Tibial nerve (tissue), 4 donors: Measurements from ENCODE around the gene ZCCHC14. TPM values are rescaled to one million over a fixed set of nuclear protein-coding genes. Genes with fewer than 3 reads are reported as not detected.

Source experiments
- DNase-seq, 2 donors: peaks; one replicate each; pipeline ENCODE4 v3.0.0-alpha.2; 2019; ENCODE audit warnings: low spot score in 2 of 2
- H3K27ac ChIP-seq, 4 donors: fragments of 200-600 bp; sonication (generic) in 3 of 4; one replicate each; pipeline ENCODE4 v1.5.1; 2017 to 2019; ENCODE audit warnings: mild to moderate bottlenecking in 1 of 4
- H3K27me3 ChIP-seq, 2 donors: fragments of 200-600 bp; sonication (generic) in 1 of 2; one replicate each; pipeline versions ENCODE4 v1.5.1 to v1.6.0; 2017 to 2019
- H3K36me3 ChIP-seq, 3 donors: fragments of 200-600 bp; sonication (generic); one replicate each; pipeline ENCODE4 v1.5.1; 2018 to 2019
- H3K4me1 ChIP-seq, 4 donors: fragments of 200-600 bp; sonication (generic) in 3 of 4; one replicate each; pipeline ENCODE4 v1.5.1; 2017 to 2019
- H3K4me3 ChIP-seq, 4 donors: fragments of 200-600 bp; sonication (generic) in 3 of 4; one replicate each; pipeline ENCODE4 v1.5.1; 2017 to 2019; ENCODE audit warnings: mild to moderate bottlenecking in 1 of 4, moderate library complexity in 1 of 4
- H3K9me3 ChIP-seq, 4 donors: fragments of 200-600 bp; sonication (generic) in 3 of 4; one replicate each; pipeline ENCODE4 v1.5.1; 2017 to 2019
- CTCF ChIP-seq, 5 experiments: fragments of 200-600 bp in 3 of 5; fragments of 450-650 bp in 2 of 5; sonication (generic) in 3 of 5; IDR thresholded peaks; one replicate each; pipeline ENCODE4 v1.5.1; 2016 to 2019; ENCODE audit warnings: antibody characterized with exemption in 5 of 5, mild to moderate bottlenecking in 3 of 5, moderate library complexity in 2 of 5
- EP300 ChIP-seq, 2 donors: sonication (generic); formaldehyde crosslinking; IDR thresholded peaks; one replicate each; pipeline ENCODE4 v1.6.1; 2017; ENCODE audit warnings: antibody characterized with exemption in 2 of 2, mild to moderate bottlenecking in 1 of 2
- POLR2A ChIP-seq, 2 donors: fragments of 450-650 bp; IDR thresholded peaks; one replicate each; pipeline ENCODE4 v1.6.1; 2017; ENCODE audit warnings: antibody characterized with exemption in 2 of 2, mild to moderate bottlenecking in 2 of 2, moderate library complexity in 2 of 2
- WGBS, 2 donors: methylation state at CpG; one replicate each; pipeline ENCODE4 v1.1.5; 2018; 5-methylcytosine and 5-hydroxymethylcytosine counted together
- total RNA-seq, 4 donors: library from RNA; depleted of rRNA; stranded (reverse); fragments of >200 nt; gene quantifications; one replicate each; pipeline ENCODE4 v1.1.0, GENCODE V29; 2016

Gene ZCCHC14
- total RNA-seq, 4 donors from 2014 or later: 15.3 to 45.8 (median 25.8) TPM

- peaks cover 0 to 27% (median 0%) of the 10 kb centered on the region in 3 donors for H3K36me3 ChIP-seq
- no peak for TF ChIP-seq EP300 (IDR thresholded peaks at IDR 0.05)
- no peak for TF ChIP-seq POLR2A (IDR thresholded peaks at IDR 0.05)
- TF ChIP-seq CTCF (IDR thresholded peaks at IDR 0.05): no peak
- peak overlapping the region in 3 of 4 donors; percentile 31 to 82 (median 69) for H3K27ac ChIP-seq
- H3K9me3 ChIP-seq: no peaks in the 10 kb centered on the region
- H3K27me3 ChIP-seq: no peaks in the 10 kb centered on the region
- H3K4me3 ChIP-seq: peak overlapping the region in 1 of 4 donors; percentile 9
- peaks cover 0 to 21% (median 9%) of the 10 kb centered on the region in 4 donors for H3K4me1 ChIP-seq
- DNase-seq: no peak
- 48 to 50% methylated on average over 29 of the region's 29 CpGs for WGBS, 2 donors
Observed at GRCh38 chr16:87436225-87437172, 56.3 kb downstream of the ZCCHC14 start.

DNA sequence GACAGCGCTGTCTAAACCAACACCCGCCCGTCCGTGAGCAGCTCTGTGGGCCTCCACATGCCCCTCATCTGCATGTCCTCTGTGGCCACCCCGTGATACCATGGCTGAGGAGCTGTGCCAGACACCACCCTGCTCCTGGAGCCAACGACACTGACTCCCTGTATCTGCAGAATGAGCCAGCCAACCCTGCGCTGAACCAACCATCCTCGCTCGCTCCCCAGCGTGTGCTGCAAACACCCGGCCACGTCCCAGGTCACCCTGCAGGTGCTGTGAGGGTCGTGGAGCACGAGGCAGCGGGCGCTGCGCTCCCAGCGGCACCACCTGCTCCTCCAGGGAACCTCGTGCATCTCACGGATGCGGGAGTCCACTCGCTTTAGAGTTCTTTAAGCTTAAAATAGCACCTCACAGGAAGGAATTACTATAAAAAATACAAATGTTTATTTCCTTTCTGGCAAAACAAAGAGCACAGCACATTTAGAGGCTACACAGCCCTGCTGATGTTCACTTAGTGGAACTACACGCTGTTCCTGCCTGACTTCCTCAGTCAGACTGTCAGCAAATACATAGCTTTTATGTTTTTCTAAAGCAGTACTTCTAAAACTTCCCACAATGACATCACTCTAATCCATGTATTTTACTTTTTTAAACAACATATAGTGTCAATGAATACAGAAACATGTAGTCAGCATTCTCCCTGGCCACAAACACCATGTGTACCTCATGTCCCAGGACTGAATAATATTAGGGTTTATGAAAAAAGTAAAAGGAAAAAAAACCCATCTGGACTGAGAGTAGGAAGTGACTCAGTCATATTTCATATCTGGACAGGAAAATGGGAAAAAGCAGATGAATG lies 57.2 kb downstream of the ZCCHC14 start:
- Histone ChIP-seq H3K4me3 (peak overlapping the region in 1 of 4 donors; percentile 17), H3K9me3 (no peaks in the 10 kb centered on the region), H3K27me3 (no peaks in the 10 kb centered on the region), H3K4me1 (peaks cover 0 to 21% (median 9%) of the 10 kb centered on the region in 4 donors), H3K36me3 (peaks cover 0 to 31% (median 0%) of the 10 kb centered on the region in 3 donors), H3K27ac (peak overlapping the region in 3 of 4 donors; percentile 31 to 82 (median 69))
- DNase-seq: no peak
- TF ChIP-seq POLR2A (IDR thresholded peaks at IDR 0.05): no peak
- peak; percentile 30 to 67 for TF ChIP-seq EP300 (IDR thresholded peaks at IDR 0.05)
- 68 to 70% methylated on average over 23 of the region's 23 CpGs for WGBS, 2 donors

DNA sequence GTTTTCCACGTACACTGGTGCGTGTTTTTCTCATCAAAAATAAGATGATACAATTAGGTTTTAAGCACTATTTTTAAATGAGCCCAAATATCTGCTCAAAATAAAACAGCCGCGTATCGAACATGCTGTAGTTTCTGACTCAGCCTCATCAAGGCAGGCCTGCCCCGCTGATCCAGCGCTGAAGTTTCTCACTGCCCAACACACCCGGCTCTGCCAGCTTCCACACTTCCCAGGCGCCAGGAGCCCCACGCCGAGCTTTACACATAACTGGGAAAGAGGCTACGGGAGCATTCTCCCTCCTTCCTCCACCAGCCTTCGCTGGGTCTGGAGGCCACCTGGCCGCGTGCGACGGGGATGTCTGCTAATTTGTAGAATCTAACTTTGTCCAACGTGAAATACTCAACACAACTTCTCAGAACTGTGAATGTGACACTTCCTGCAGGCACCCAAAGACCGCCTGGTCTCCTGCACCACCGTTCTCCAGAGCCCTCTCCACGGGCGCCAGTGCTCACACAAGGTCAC lies 58.6 kb downstream of the ZCCHC14 start:
- Histone ChIP-seq H3K27me3 (no peaks in the 10 kb centered on the region), H3K4me3 (no peak overlapping the region), H3K36me3 (peaks cover 0 to 38% (median 0%) of the 10 kb centered on the region in 3 donors), H3K4me1 (peaks cover 0 to 21% (median 9%) of the 10 kb centered on the region in 4 donors), H3K9me3 (no peaks in the 10 kb centered on the region), H3K27ac (no peak overlapping the region)
- TF ChIP-seq CTCF (IDR thresholded peaks at IDR 0.05): no peak
- no peak for TF ChIP-seq POLR2A (IDR thresholded peaks at IDR 0.05)
- no peak for TF ChIP-seq EP300 (IDR thresholded peaks at IDR 0.05)
- WGBS, 2 donors: 92 to 94% methylated on average over 22 of the region's 22 CpGs
- DNase-seq: no peak

DNA sequence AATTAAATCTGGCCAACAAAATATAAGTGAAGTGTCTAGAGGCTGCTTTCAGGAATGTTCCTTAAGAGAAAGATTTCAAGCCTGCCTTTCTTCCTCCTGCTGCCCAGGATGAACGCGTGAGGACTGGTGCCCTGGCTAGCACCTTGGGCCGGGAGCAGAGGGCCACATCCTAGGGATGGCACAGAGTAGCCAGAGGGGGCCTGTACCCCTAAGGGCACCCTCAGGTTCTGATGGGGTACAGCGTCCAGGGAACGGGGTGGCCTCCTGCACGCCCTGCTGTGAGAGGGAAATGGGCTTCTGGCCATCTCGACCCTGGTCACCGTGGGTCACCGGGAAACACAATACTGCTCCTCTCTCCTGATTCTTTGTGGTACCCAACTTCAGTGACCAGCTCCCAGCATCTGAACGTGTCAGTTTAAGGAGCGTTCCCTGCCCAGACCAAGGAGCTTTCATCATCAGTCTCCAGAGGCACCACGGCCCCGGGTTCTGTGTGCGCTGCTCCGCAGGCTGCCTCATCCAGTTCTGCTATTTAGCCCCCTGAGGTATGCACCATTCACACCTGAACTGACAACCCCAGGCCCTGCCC lies 60.4 kb downstream of the ZCCHC14 start:
- Histone ChIP-seq H3K36me3 (peaks cover 0 to 38% (median 0%) of the 10 kb centered on the region in 3 donors), H3K9me3 (no peaks in the 10 kb centered on the region), H3K27me3 (no peaks in the 10 kb centered on the region), H3K4me3 (no peak overlapping the region), H3K27ac (no peak overlapping the region), H3K4me1 (peaks cover 0 to 21% (median 9%) of the 10 kb centered on the region in 4 donors)
- TF ChIP-seq CTCF (IDR thresholded peaks at IDR 0.05) (no peak), EP300 (IDR thresholded peaks at IDR 0.05) (no peak)
- DNase-seq: no peak
- WGBS, 2 donors: 86 to 90% methylated on average over 12 to 15 of the region's 15 CpGs

- 78 to 84% methylated on average over 7 of the region's 7 CpGs for WGBS, 2 donors
- Histone ChIP-seq H3K27ac (no peak overlapping the region), H3K27me3 (no peaks in the 10 kb centered on the region), H3K9me3 (no peaks in the 10 kb centered on the region), H3K4me3 (no peak overlapping the region), H3K4me1 (peaks cover 0 to 20% (median 9%) of the 10 kb centered on the region in 4 donors), H3K36me3 (peaks cover 0 to 38% (median 0%) of the 10 kb centered on the region in 3 donors)
- TF ChIP-seq EP300 (IDR thresholded peaks at IDR 0.05) (no peak), CTCF (IDR thresholded peaks at IDR 0.05) (no peak), POLR2A (IDR thresholded peaks at IDR 0.05) (no peak)
- no peak for DNase-seq
Observed at GRCh38 chr16:87431926-87432325, 60.9 kb downstream of the ZCCHC14 start.
